Gastroesophageal sphincter (tissue), 3 donors: Measurements from ENCODE around the gene METRNL.

Experiments
- CTCF ChIP-seq, 4 experiments: fragments of 200-600 bp in 2 of 4; fragments of 450-650 bp in 2 of 4; sonication (generic) in 1 of 4; IDR thresholded peaks; one replicate each; pipeline ENCODE4 v1.5.1; 2017 to 2019; ENCODE audit warnings: antibody characterized with exemption in 4 of 4, mild to moderate bottlenecking in 2 of 4, moderate library complexity in 2 of 4
- EP300 ChIP-seq: sonication (generic); formaldehyde crosslinking; IDR thresholded peaks from one replicate; pipeline ENCODE4 v1.6.1; 2017; ENCODE audit warnings: antibody characterized with exemption, mild to moderate bottlenecking
- POLR2A ChIP-seq, 2 donors: fragments of 450-650 bp; IDR thresholded peaks; one replicate each; pipeline ENCODE4 v1.6.1; 2017; ENCODE audit warnings: antibody characterized with exemption in 2 of 2, mild to moderate bottlenecking in 2 of 2, moderate library complexity in 1 of 2
- POLR2AphosphoS5 ChIP-seq: sonication (generic); formaldehyde crosslinking; IDR thresholded peaks from one replicate; pipeline ENCODE4 v1.6.1; 2017; ENCODE audit warnings: antibody characterized with exemption

- TF ChIP-seq POLR2AphosphoS5 (no peak), EP300 (no peak), CTCF (IDR thresholded peaks at IDR 0.05) (no peak), POLR2A (IDR thresholded peaks at IDR 0.05) (no peak)
Measured at GRCh38 chr17:83126275-83126811, 46.9 kb downstream of the METRNL start.
